ENCODE results near the gene DRC3.
A peak's percentile ranks its signal among the peaks of the same experiment; 100 is the strongest.

Gene DRC3

GRCh38 chr17:18021372-18021771, 48.7 kb downstream of the DRC3 start:
- H3K79me1 ChIP-seq (ENCODE audit: low read length), result no peaks in the 10 kb centered on the region
- no peak overlapping the region for H2AK5ac ChIP-seq (ENCODE audit: low read length)
- no peaks in the 10 kb centered on the region for H3K36me3 ChIP-seq (ENCODE audit: control insufficient read depth, insufficient read depth, low read length)
- H3K4me1 ChIP-seq (ENCODE audit: control insufficient read depth, low read depth, low read length), result no peaks in the 10 kb centered on the region
- no peaks in the 10 kb centered on the region for H3K27me3 ChIP-seq (ENCODE audit: insufficient read depth, low read length, poor library complexity)
- no peak overlapping the region for H3K27ac ChIP-seq (ENCODE audit: low read depth, low read length)
- no peak overlapping the region for H3K4ac ChIP-seq (ENCODE audit: low read depth, low read length)
- no peak overlapping the region for H3K56ac ChIP-seq (ENCODE audit: low read length)
- no peak overlapping the region for H3K4me2 ChIP-seq (ENCODE audit: low read length)
- DNase-seq, result peak; percentile 32
- WGBS (ENCODE audit: extremely low coverage, insufficient coverage, low lambda C conversion rate), result no CpG with 5 or more reads among the region's 5 CpGs
- H3K9ac ChIP-seq (ENCODE audit: low read length), result no peak overlapping the region
- H4K8ac ChIP-seq (ENCODE audit: low read depth, low read length), result no peak overlapping the region
- no peak overlapping the region for H2BK15ac ChIP-seq (replicated peaks; ENCODE audit: low read depth)
- H4K5ac ChIP-seq (ENCODE audit: low read length), result no peak overlapping the region
- no peak overlapping the region for H3K4me3 ChIP-seq (ENCODE audit: low read length)
- H2BK5ac ChIP-seq (ENCODE audit: low read length), result no peak overlapping the region
- no peak overlapping the region for H2BK120ac ChIP-seq (ENCODE audit: low read depth, low read length)
- no peak overlapping the region for H3K23ac ChIP-seq (ENCODE audit: low read length)
- no peaks in the 10 kb centered on the region for H3K79me2 ChIP-seq (ENCODE audit: control insufficient read depth, insufficient read depth, low read length)
- no peak overlapping the region for H3K18ac ChIP-seq (ENCODE audit: low read length)

GRCh38 chr17:18025241-18025944, 52.7 kb downstream of the DRC3 start:
- Histone ChIP-seq H3K4me1 (ENCODE audit: control insufficient read depth, low read depth, low read length) (peaks cover 2% of the 10 kb centered on the region), H2BK120ac (ENCODE audit: low read depth, low read length) (no peak overlapping the region), H3K4me3 (ENCODE audit: low read length) (no peak overlapping the region), H2BK5ac (ENCODE audit: low read length) (no peak overlapping the region), H3K27ac (ENCODE audit: low read depth, low read length) (no peak overlapping the region), H2AK5ac (ENCODE audit: low read length) (no peak overlapping the region), H4K8ac (ENCODE audit: low read depth, low read length) (no peak overlapping the region), H3K56ac (ENCODE audit: low read length) (no peak overlapping the region), H3K4me2 (ENCODE audit: low read length) (no peak overlapping the region), H3K79me2 (ENCODE audit: control insufficient read depth, insufficient read depth, low read length) (no peaks in the 10 kb centered on the region), H3K27me3 (ENCODE audit: insufficient read depth, low read length, poor library complexity) (no peaks in the 10 kb centered on the region), H3K4ac (ENCODE audit: low read depth, low read length) (no peak overlapping the region), H3K18ac (ENCODE audit: low read length) (no peak overlapping the region), H3K23ac (ENCODE audit: low read length) (no peak overlapping the region), H3K36me3 (ENCODE audit: control insufficient read depth, insufficient read depth, low read length) (no peaks in the 10 kb centered on the region), H3K9ac (ENCODE audit: low read length) (no peak overlapping the region), H3K79me1 (ENCODE audit: low read length) (no peaks in the 10 kb centered on the region), H4K5ac (ENCODE audit: low read length) (no peak overlapping the region), H2BK15ac (replicated peaks; ENCODE audit: low read depth) (no peak overlapping the region)
- no CpG with 5 or more reads among the region's 5 CpGs for WGBS (ENCODE audit: extremely low coverage, insufficient coverage, low lambda C conversion rate)
- DNase-seq, result no peak

GRCh38 chr17:18025945-18026776, 53.5 kb downstream of the DRC3 start:
- Histone ChIP-seq H2AK5ac (ENCODE audit: low read length) (no peak overlapping the region), H3K9ac (ENCODE audit: low read length) (no peak overlapping the region), H3K18ac (ENCODE audit: low read length) (no peak overlapping the region), H3K23ac (ENCODE audit: low read length) (no peak overlapping the region), H2BK120ac (ENCODE audit: low read depth, low read length) (no peak overlapping the region), H3K36me3 (ENCODE audit: control insufficient read depth, insufficient read depth, low read length) (no peaks in the 10 kb centered on the region), H3K56ac (ENCODE audit: low read length) (no peak overlapping the region), H3K79me1 (ENCODE audit: low read length) (no peaks in the 10 kb centered on the region), H3K27ac (ENCODE audit: low read depth, low read length) (no peak overlapping the region), H3K27me3 (ENCODE audit: insufficient read depth, low read length, poor library complexity) (no peaks in the 10 kb centered on the region), H2BK15ac (replicated peaks; ENCODE audit: low read depth) (no peak overlapping the region), H3K4me1 (ENCODE audit: control insufficient read depth, low read depth, low read length) (peaks cover 2% of the 10 kb centered on the region), H4K8ac (ENCODE audit: low read depth, low read length) (no peak overlapping the region), H3K4me3 (ENCODE audit: low read length) (no peak overlapping the region), H2BK5ac (ENCODE audit: low read length) (no peak overlapping the region), H3K4me2 (ENCODE audit: low read length) (no peak overlapping the region), H3K4ac (ENCODE audit: low read depth, low read length) (no peak overlapping the region), H4K5ac (ENCODE audit: low read length) (no peak overlapping the region), H3K79me2 (ENCODE audit: control insufficient read depth, insufficient read depth, low read length) (no peaks in the 10 kb centered on the region)
- no peak for DNase-seq
- no CpG with 5 or more reads among the region's 11 CpGs for WGBS (ENCODE audit: extremely low coverage, insufficient coverage, low lambda C conversion rate)

GRCh38 chr17:18027280-18027679, 54.6 kb downstream of the DRC3 start:
- no peak overlapping the region for H2BK5ac ChIP-seq (ENCODE audit: low read length)
- WGBS (ENCODE audit: extremely low coverage, insufficient coverage, low lambda C conversion rate), result no CpG with 5 or more reads among the region's 6 CpGs
- H3K36me3 ChIP-seq (ENCODE audit: control insufficient read depth, insufficient read depth, low read length), result no peaks in the 10 kb centered on the region
- no peaks in the 10 kb centered on the region for H3K79me2 ChIP-seq (ENCODE audit: control insufficient read depth, insufficient read depth, low read length)
- DNase-seq, result no peak
- no peak overlapping the region for H2BK120ac ChIP-seq (ENCODE audit: low read depth, low read length)
- H3K27ac ChIP-seq (ENCODE audit: low read depth, low read length), result no peak overlapping the region
- H2AK5ac ChIP-seq (ENCODE audit: low read length), result no peak overlapping the region
- H3K9ac ChIP-seq (ENCODE audit: low read length), result no peak overlapping the region
- H3K23ac ChIP-seq (ENCODE audit: low read length), result no peak overlapping the region
- H3K4me3 ChIP-seq (ENCODE audit: low read length), result no peak overlapping the region
- H2BK15ac ChIP-seq (replicated peaks; ENCODE audit: low read depth), result no peak overlapping the region
- no peak overlapping the region for H3K4me2 ChIP-seq (ENCODE audit: low read length)
- no peak overlapping the region for H3K18ac ChIP-seq (ENCODE audit: low read length)
- no peak overlapping the region for H4K5ac ChIP-seq (ENCODE audit: low read length)
- no peak overlapping the region for H4K8ac ChIP-seq (ENCODE audit: low read depth, low read length)
- H3K4me1 ChIP-seq (ENCODE audit: control insufficient read depth, low read depth, low read length), result peaks cover 2% of the 10 kb centered on the region
- H3K56ac ChIP-seq (ENCODE audit: low read length), result no peak overlapping the region
- H3K79me1 ChIP-seq (ENCODE audit: low read length), result no peaks in the 10 kb centered on the region
- H3K4ac ChIP-seq (ENCODE audit: low read depth, low read length), result no peak overlapping the region
- no peaks in the 10 kb centered on the region for H3K27me3 ChIP-seq (ENCODE audit: insufficient read depth, low read length, poor library complexity)

GRCh38 chr17:18028114-18028951, 55.7 kb downstream of the DRC3 start:
- Histone ChIP-seq H2AK5ac (ENCODE audit: low read length) (no peak overlapping the region), H2BK5ac (ENCODE audit: low read length) (no peak overlapping the region), H3K4me3 (ENCODE audit: low read length) (no peak overlapping the region), H4K8ac (ENCODE audit: low read depth, low read length) (no peak overlapping the region), H3K27me3 (ENCODE audit: insufficient read depth, low read length, poor library complexity) (no peaks in the 10 kb centered on the region), H3K79me2 (ENCODE audit: control insufficient read depth, insufficient read depth, low read length) (no peaks in the 10 kb centered on the region), H3K56ac (ENCODE audit: low read length) (no peak overlapping the region), H3K27ac (ENCODE audit: low read depth, low read length) (no peak overlapping the region), H2BK120ac (ENCODE audit: low read depth, low read length) (no peak overlapping the region), H3K36me3 (ENCODE audit: control insufficient read depth, insufficient read depth, low read length) (no peaks in the 10 kb centered on the region), H3K4ac (ENCODE audit: low read depth, low read length) (no peak overlapping the region), H3K79me1 (ENCODE audit: low read length) (no peaks in the 10 kb centered on the region), H2BK15ac (replicated peaks; ENCODE audit: low read depth) (no peak overlapping the region), H3K4me1 (ENCODE audit: control insufficient read depth, low read depth, low read length) (peaks cover 2% of the 10 kb centered on the region), H3K4me2 (ENCODE audit: low read length) (no peak overlapping the region), H3K9ac (ENCODE audit: low read length) (no peak overlapping the region), H3K18ac (ENCODE audit: low read length) (no peak overlapping the region), H4K5ac (ENCODE audit: low read length) (no peak overlapping the region), H3K23ac (ENCODE audit: low read length) (no peak overlapping the region)
- DNase-seq, result no peak
- no CpG with 5 or more reads among the region's 11 CpGs for WGBS (ENCODE audit: extremely low coverage, insufficient coverage, low lambda C conversion rate)

All from mesendoderm (in vitro differentiated cells).